Activated naive CD4-positive, alpha-beta T cell treated with Interleukin-2 at 50 U/mL for 16 hours (primary cell): ENCODE measurements around the gene ANTXR1.
"Not testable (repeated sequence)": the region's sequence is repeated elsewhere in the genome, so short reads cannot be mapped to it uniquely, and the experiment has no call there.

Source experiments
- DNase-seq: peaks from one replicate; pipeline ENCODE4 v3.0.0-alpha.2; 2020

Gene ANTXR1

DNA sequence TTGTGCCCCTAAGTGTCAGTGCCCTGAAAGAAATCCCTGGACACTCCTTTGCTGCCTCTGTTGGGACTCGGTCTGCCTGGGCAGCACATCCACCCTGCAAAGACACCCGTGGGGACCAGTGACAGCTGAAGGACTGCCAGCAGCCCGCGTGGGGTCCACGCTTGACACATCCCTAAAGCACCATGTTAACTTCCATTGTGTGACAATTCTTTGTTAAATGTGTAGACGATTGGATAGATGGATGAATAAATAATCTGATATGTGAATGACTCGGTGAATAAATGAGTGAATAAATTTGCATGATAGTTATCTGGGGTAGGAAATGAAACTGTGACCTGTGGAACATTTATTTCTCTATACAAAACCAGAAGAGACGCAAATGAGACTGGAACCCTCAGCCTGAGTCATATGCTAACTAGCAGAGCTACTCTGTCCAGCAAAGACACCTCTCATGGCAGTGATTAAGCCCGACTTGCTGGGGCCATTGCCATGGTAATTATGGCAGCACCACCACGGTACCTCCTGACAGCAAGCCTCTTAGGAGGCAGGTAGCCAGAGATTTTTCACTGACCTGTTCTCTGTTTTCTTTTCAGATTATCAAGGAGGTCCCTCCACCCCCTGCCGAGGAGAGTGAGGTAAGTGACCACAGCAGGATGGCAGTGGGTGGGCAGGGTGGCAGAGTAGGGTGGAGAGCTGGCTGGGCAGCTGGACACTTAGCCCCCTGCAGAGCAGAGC, 156.8 kb downstream of the ANTXR1 start:
- DNase-seq = no peak

DNA sequence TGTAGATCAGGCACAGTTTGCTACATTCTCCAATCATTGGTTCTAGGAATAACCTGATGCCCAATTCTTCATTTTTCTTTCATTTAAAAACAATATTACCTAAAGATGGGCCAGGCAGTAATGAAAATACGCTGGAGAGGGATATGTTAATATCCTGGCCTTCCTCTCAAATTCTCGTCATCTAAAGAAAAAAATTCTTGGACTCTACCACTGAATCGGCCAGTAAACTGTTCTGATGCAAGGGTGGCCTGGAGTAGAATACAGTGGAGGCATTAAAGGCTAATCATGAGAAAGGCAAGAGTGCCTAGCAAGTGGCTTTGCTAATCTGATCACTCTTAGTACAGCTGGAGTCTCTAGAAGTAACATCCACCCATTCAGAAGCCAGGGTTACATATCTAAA, 157.7 kb downstream of the ANTXR1 start:
- DNase-seq = no peak

DNA sequence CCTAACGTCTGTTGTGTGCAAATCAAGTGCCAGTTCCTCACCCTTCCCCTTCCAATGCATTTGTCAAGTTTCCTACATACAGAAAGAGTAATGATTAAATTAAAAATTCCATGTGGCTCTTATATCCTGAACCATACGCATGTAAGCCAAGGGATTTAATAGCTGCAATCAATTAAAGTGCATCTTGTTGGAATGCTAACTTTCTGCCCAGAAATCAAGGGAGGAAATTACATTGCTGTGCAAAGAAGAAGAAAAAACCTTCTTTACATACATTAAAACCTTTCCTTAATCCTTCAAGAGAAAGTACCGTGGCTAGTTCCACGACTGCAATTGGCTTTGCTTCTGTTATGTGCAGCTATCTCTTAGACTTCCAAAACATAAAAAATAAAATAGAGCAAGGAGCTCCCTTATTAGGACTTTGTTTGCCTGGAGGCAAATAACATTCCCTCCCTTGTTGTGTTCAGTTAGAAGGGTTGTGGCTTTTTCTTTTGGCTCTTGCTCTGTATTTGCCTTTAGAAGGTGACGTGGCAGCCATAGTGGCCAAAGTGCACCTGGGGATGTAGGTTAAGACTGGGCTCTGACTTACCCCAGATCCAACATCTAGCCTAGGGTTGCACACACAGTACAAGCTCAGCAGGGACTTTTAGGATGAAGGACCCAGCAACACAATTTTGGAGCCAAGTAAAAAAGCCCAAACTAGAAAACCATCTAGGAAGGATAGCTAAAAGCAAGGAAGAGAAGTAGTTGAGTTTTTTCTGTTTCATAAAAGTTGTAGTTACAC, 158.3 kb downstream of the ANTXR1 start:
- DNase-seq = no peak

DNA sequence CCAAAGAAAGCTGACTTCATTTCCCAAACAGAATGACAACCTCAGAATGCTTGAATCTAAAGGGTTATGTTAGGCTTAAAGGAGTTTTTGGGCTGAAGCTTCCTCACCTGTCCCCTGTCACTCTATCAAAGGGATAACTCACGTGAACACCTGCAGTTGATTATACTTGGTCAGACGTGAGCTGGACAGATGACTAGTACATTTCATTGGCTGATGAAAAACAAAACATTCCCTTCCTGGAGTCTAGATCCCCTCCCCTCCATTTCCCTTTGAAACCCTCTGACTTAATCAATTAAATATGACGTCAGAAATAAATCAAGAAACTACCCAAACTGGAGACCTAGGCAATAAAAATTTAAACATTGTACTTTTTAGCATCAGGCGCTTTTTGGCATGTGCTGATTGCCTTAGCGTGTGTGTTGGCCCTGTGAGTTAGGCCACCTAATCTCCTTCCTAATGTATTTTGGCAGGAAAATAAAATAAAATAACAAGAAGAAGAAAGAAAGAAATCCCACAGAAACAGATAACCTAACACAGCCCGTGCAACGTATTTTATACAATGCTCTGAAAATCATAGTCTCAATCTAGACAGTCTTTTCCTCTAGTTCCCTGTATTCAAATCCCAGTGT, 159.0 kb downstream of the ANTXR1 start:
- no peak for DNase-seq

DNA sequence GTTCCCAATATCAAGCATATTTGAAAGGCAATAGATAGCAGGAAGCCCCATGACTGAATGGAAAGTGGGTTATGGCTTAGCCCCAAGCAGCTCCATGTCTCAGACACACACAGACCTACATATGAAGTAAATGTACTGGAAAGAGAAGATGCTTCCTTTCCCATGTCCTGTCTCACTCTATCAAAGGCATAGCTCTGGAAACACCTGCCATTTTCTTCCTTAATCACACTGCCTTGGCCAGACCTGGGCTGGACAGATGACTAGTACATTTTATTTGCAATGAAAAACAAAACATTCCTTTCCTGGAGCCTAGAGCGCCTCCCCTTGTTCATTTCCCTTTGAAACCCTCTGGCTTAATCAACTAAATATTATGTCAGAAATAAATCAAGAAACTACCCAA, 160.7 kb downstream of the ANTXR1 start:
- DNase-seq = no peak

DNA sequence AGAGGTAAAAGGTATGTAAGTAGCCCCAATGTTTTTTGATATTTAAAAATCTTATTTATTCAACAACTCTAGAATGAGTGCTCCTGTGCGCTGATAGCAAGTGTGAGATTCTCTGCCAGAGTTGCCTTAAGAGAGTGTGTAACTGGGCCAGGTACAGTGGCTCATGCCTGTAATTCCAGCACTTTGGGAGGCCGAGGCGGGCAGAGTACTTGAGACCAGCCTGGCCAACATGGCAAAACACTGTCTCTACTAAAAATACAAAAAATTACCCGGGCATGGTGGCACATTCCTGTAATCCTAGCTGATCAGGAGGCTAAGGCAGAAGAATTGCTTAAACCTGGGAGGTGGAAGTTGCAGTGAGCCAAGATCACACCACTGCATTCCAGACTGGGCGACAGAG, 161.2 kb downstream of the ANTXR1 start:
- not testable (repeated sequence) for DNase-seq

DNA sequence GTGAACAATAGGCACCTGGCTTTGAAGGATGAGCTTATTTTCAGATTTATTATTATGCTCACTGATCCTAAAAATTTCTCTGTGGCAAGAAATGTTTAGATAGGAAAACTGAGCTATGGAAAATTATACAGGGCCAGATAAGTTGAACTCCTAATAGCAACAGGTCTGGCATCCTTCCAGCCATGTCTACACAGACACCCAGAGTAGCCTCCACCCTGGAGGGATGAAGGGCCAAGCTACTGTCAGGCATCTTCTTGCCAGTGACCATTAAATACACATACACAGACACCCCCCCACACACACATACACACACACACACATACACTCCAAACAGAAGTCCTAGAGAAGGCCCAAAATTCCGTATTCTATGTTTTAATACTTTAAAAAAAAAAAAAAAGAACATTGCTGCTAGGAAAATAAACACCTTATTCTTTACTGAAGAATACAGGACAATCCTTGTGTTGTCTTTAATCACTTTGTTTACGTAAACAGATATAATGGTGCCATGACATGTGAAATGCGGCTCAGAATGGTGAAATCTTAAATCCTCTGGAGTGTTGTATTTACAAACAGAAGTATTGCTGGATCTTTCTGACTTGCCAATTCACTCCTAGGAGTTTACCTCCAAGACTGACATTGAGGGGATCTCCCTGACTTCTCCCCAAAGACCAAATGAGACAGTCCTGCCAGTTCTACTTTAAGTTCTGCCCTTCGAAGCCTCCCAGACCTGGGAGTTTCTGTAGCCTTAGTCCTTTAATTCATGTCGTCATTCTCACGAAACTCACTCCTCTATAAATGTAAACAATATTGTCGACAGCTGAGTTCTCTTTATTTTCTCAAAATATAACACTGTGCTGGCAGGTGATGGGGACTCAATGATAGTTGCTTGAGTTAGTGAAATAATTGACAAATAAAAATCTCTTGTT, 163.1 kb downstream of the ANTXR1 start:
- DNase-seq = no peak

DNA sequence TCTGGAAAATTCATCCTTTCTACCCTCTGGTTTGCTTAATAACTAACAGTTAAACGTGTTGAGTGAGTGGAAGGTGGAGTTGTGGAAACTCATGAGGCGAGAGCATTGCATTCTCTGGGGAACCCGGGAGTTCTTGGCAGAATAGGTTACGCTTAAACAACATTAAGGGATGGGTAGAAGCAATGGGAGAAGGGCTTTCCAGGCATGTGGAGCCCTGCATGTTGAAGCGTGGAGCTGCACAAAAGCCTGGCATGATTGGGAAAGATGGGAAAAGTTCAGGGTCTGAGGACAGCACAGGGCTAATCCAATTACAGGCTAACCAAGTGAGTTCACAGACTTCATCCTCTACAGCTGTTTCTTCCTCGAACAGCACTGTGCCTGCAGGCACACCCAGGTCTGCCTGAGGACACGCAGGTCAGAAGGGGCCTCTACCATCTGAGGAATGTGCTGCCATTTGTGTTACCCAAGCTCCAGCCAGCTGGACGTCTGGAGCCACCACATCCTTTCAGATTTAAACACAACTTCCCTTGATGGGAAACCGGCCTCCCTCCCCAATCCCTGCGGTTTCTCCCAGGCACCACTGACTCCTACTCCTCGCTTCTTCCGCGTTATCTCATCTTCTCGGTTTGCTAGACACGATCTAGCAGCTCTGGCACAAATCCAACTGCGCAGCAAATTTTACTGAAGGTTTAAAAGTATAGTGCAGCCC, 164.2 kb downstream of the ANTXR1 start:
- no peak for DNase-seq

DNA sequence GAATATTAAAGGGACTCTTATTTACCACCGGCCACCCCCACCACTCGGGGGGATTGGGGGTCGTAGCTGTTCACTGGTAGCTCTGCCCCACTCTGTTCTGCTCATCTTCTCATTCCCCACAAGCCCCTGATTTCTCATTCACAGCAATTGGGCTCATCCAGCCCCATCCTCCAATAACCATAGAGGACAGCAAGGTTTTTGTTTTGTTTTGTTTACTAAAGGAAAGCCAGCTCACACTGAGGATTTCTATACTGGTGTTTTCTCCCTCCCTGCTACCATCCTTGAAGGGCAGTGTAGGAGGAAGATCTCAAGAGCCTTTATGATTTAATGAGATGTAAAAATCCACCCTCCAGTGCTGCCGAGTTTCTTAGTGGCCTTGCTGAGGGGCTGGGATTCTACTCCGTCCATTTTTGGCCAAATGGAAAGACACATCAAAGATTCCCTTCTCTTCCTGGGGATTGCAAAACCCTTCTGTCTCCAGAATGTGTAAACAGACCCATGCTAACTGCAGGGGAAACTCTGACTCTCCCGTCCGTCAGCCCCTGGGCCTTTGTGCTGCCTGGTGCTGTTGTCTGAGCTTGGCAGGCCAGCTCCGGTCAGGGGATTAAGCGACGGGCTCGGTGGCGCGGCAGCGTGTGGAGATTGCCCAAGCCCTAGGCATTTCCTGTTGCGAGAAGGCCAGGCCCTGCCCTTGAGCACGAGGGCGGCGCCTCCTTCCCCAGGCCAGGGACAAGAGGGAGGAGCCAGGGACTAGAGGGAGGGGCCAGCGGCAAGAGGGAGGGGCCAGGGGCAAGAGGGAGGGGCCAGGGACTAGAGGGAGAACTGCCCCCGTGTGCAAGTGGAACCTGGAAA, 165.0 kb downstream of the ANTXR1 start:
- no peak for DNase-seq

DNA sequence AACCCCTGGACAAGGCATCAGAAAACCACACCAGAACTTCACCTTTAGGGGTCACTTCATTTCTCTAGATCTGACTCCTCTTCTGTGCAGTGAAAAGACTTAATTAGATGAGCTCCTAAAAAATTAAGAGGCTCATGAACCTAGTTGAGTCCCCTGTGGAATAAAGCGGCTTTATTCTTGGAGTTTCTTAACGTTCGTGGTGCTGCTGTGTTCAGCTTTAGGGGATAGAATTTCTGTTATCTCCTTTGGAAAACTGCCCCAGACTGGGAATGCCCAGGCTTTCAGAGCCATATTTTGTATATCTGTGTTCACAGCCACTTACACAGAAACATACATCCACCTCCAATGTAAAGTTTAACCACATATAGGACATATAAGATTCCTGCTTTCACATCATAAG, 165.8 kb downstream of the ANTXR1 start:
- no peak for DNase-seq

DNA sequence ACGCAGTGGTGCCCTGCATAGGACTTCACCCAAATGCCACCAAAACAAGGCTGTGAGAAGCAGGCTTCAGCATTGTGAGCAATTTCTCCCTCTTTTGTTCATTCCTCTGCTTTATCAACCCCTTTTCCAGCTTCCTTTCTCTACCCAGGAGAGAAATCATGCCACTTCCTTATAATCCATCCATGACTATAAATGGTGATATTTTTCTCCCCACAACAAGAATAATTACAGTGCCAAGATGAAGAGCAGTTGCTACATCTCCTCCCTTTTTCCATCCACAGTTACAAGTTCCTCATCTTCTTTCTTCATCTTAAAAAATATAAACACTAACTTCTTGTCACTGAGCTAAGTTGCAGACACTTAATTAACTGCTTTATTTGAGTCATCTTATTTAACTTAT, 167.2 kb downstream of the ANTXR1 start:
- no peak for DNase-seq

DNA sequence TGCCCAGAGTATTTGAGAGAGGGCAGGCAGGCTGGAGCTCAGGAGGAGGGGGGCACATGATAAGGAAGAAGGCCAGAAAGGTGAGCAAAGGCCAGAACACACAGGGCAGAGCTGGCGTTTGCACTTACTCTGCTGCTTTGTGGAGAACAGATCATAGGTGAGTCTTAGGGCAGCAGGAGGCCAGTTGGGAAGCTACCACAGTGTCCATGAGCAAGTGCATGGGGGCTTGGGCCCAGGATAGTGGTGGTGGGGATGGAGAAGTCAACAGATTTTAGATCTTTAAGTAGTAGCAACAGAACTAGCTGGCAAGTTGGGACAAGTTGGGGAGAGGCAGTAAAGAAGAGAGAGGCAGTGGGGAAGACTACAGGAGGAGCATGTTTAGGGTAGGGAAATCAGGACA, 168.0 kb downstream of the ANTXR1 start:
- DNase-seq = no peak

DNA sequence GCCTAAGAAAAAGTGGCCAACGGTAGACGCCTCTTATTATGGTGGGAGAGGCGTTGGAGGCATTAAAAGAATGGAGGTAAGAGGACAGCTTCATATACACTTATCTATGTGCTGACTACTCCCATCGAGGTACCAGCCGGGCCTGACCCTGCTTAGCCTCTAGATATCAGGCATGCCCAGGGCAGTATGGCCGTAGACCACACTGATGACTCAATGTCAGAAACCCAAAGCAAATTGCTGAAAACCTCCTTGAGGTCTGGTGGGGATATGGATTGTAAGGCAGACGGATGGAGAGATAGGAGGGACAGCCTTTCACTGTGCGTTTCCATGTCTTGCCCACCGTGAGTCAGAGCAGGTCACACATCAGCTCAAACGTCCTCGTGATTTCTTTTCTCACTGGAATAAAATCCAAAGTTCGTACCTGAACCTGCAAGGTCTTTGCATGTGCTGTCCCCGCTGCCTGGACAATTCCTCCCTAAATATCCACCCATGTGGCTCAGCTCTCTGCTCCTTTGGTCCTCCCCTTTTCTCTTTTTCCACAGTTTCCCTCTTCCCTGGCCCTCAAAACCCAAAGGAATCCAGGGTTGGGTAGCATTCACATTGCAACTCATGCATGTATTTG, 168.9 kb downstream of the ANTXR1 start:
- no peak for DNase-seq

DNA sequence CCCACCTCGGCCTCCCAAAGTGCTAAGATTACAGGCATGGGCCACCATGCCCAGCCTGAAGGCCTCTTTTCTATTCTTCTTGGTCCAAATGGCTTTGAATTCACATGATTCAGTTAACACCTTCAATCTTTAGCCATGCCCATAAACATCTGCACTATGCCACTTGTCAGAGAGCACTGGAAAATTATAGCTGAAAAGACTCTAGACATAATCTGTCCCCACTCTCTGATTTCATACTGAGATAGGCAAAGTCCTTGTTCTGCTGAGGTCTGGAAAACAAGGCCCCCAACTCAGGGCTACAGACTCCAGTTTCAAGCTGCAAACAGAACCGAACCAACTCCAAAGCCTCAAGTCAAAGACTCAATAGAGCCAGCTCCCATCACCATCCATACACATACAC, 170.7 kb downstream of the ANTXR1 start:
- DNase-seq = no peak

DNA sequence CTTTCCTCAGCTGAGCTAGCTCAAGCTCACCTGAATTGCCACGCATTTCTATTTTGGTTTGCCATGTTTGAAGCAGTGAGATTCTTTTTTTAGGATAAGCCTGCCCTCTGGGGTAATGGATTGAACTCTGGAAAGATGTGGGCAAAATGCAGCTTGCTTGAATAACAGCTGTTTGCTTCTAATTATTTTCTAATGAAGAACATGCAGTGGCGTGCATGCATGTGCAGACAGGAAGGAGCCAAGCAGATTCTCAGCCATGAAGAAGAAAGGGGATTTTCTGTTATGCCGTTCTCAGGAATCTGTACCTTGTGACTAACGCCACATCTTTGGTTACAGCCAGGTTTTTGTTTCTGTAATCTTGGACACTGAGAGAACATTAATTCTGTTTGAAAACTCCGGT, 171.2 kb downstream of the ANTXR1 start:
- DNase-seq = no peak

DNA sequence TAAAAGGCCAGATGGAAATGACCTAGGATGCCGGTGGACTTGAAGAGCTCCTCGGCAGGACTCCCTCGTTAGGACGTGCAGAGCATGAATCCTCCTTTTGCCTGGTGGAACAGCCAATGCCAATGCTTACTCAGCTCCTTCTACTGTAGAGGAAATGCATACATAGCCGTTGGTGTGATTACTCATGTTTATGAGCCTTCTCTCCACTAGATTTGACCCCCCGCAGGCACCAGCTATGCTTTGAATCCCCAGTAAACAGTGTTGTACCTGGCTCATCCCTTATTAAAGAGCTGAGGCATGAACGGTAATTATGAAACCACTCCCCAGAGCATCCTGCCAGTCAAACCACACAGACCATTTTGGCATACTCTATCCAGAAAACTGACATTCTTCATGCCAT, 172.8 kb downstream of the ANTXR1 start:
- no peak for DNase-seq

DNA sequence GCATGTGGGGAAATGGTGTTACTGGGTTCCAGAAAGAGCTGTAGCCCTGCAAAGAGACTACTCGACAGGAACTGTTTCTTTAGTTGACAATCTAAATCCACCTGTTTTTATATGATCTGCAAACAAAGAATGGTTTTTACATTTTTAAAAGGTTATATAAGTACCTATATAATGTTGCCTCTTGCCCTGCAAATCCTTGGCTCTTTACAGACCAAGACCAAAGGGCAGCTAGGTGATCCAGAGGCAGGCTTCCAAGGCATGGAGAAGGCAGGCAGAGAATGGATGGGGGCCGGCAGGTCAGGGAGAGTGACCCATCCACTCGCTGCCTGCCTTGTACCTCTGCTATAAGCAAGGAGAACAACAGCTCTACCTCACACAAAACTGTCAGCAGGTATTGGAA, 173.6 kb downstream of the ANTXR1 start:
- no peak for DNase-seq

DNA sequence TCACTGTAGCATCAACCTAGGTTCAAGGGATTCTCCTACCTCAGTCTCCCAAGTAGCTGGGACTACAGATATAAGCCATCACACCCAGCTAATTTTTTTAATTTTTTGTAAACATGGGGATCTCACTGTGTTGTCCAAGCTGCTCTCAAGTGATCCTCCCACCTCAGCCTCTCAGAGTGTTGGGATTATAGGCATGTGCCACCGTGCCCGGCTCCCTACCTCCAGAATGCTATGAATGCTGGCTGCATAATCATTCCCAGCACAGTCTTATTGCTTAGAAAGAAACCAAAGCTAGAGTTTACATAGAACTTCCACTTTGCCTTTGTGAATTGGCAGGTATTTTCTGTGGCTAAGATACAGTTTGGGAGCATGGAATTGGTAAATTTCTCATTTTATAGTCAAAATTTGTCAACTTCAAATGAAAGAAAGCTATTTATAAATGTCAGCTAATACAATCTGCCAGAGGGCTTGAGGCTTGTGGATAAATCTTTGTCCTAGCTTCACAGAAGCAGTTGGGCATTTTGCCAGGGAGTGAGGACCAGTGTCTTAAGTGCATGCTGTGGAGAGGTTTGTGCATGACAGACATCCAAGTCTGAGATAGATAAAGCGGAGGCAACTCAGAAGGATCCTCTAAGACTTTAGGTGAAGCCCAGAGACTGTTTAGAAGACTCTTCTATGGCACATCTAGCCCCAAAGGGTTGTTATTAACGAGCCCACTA, 175.4 kb downstream of the ANTXR1 start:
- no peak for DNase-seq

DNA sequence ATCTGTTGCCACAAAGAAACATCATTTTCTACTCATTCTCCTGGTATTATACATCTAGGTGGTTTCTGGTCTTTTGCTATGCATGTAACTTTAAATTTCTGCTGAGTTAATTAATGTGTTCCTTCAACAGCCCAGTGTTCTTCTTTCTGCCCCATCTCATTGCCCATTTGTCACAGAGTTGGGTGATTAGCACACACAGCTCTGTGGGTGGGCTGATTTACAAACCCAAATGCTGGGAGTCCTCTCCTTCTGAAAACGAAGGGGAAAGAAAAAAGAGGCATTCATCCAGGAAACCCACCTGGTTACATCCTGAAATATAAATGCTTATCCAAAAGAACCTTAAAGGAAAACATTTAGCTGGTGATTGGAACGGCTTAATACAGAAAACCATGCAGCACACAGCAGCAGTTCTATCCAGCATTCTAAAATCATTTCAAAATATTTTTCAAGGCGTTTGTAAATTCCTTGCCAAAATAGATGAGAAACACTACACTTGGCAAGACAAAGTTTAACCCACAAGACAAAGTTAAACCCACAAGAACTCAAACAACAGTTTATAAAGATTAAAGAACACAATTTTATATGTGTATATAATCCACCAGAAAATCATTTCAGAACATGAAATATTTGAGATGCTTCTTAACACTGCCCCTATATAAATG, 177.9 kb downstream of the ANTXR1 start:
- no peak for DNase-seq

DNA sequence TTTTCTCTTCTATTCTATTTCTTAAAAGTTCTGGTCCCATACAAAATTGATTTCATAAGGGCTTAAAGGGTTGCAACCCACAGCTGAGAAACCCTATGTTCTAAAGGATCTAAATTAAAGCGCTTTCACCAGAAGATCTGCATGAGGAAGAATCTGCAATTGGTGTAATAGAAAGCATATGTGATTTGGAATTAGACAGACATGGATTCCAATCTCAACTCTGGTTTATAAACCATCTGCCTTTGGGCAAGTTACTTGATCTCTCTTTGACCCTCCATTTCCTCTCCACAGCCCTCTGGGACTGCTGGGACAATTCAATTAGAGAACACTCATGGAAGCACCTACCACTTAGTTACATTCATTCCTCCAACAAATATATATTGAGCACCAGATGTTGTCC, 178.7 kb downstream of the ANTXR1 start:
- no peak for DNase-seq
